ENCODE measurements around the gene POLR2M. TPM values are rescaled to one million over a fixed set of nuclear protein-coding genes. Genes with fewer than 3 reads are reported as not detected.

Gene POLR2M
- total RNA-seq, 2 donors from 2014 or later = 61.7 to 75.9 TPM

- Histone ChIP-seq H3K27ac (no peak overlapping the region), H3K4me3 (no peak overlapping the region), H3K36me3 (no peaks in the 10 kb centered on the region), H3K4me1 (no peaks in the 10 kb centered on the region), H3K9me3 (no peaks in the 10 kb centered on the region), H3K9ac (ENCODE audit: low read depth in 2 of 2, low read length in 2 of 2) (no peak overlapping the region), H3K27me3 (no peaks in the 10 kb centered on the region)
- no peak for TF ChIP-seq CTCF (IDR thresholded peaks at IDR 0.05)
- no peak for DNase-seq
- intact Hi-C loops (cut with DNase I) = no loop called here
Observed at GRCh38 chr15:57691082-57691481, 15.4 kb upstream of the POLR2M start.

- Histone ChIP-seq H3K36me3 (no peaks in the 10 kb centered on the region), H3K27ac (no peak overlapping the region), H3K9me3 (no peaks in the 10 kb centered on the region), H3K9ac (ENCODE audit: low read depth in 2 of 2, low read length in 2 of 2) (no peak overlapping the region), H3K27me3 (no peaks in the 10 kb centered on the region), H3K4me3 (no peak overlapping the region), H3K4me1 (no peaks in the 10 kb centered on the region)
- intact Hi-C loops (cut with DNase I) = no loop called here
- TF ChIP-seq CTCF (IDR thresholded peaks at IDR 0.05) = no peak
- DNase-seq = no peak
Observed at GRCh38 chr15:57692709-57693108, 13.8 kb upstream of the POLR2M start.

- Histone ChIP-seq H3K36me3 (no peaks in the 10 kb centered on the region), H3K4me1 (no peaks in the 10 kb centered on the region), H3K9ac (ENCODE audit: low read depth in 2 of 2, low read length in 2 of 2) (no peak overlapping the region), H3K4me3 (no peak overlapping the region), H3K9me3 (no peaks in the 10 kb centered on the region), H3K27ac (no peak overlapping the region), H3K27me3 (no peaks in the 10 kb centered on the region)
- intact Hi-C loops (cut with DNase I) = no loop called here
- no peak for DNase-seq
- no peak for TF ChIP-seq CTCF (IDR thresholded peaks at IDR 0.05)
Observed at GRCh38 chr15:57694279-57694678, 12.2 kb upstream of the POLR2M start.

- no peak overlapping the region for H3K27ac ChIP-seq
- no peak for DNase-seq
- no peak overlapping the region for H3K4me3 ChIP-seq
- no peak for TF ChIP-seq CTCF (IDR thresholded peaks at IDR 0.05)
- no peak overlapping the region for H3K9ac ChIP-seq (ENCODE audit: low read depth in 2 of 2, low read length in 2 of 2)
- no peaks in the 10 kb centered on the region for H3K4me1 ChIP-seq
- H3K27me3 ChIP-seq = no peaks in the 10 kb centered on the region
- H3K36me3 ChIP-seq = no peaks in the 10 kb centered on the region
- H3K9me3 ChIP-seq = no peaks in the 10 kb centered on the region
- intact Hi-C loops (cut with DNase I) = no loop called here
Observed at GRCh38 chr15:57696146-57696545, 10.4 kb upstream of the POLR2M start.

- Histone ChIP-seq H3K4me1 (no peaks in the 10 kb centered on the region), H3K9ac (ENCODE audit: low read depth in 2 of 2, low read length in 2 of 2) (no peak overlapping the region), H3K9me3 (no peaks in the 10 kb centered on the region), H3K27ac (no peak overlapping the region), H3K36me3 (no peaks in the 10 kb centered on the region), H3K27me3 (no peaks in the 10 kb centered on the region), H3K4me3 (no peak overlapping the region)
- intact Hi-C loops (cut with DNase I) = no loop called here
- no peak for TF ChIP-seq CTCF (IDR thresholded peaks at IDR 0.05)
- no peak for DNase-seq
Observed at GRCh38 chr15:57697588-57697987, 8.9 kb upstream of the POLR2M start.

- Histone ChIP-seq H3K36me3 (no peaks in the 10 kb centered on the region), H3K27ac (no peak overlapping the region), H3K9ac (ENCODE audit: low read depth in 2 of 2, low read length in 2 of 2) (no peak overlapping the region), H3K27me3 (no peaks in the 10 kb centered on the region), H3K9me3 (no peaks in the 10 kb centered on the region), H3K4me3 (no peak overlapping the region), H3K4me1 (no peaks in the 10 kb centered on the region)
- no peak for TF ChIP-seq CTCF (IDR thresholded peaks at IDR 0.05)
- DNase-seq = no peak
- intact Hi-C loops (cut with DNase I) = no loop called here
Observed at GRCh38 chr15:57698243-57698642, 8.3 kb upstream of the POLR2M start.

All from colonic mucosa (tissue), 4 donors.